Activated naive CD8-positive, alpha-beta T cell treated with anti-CD3 and anti-CD28 coated beads, Interleukin-2, amount 50 U/mL, for 24 hours (primary cell): ENCODE results near the gene PLA2R1.

ENCODE experiments used
- ATAC-seq: fragments of 150-1000 bp; cut with Tn5 transposase; one replicate; pipeline ENCODE4 v1.10.0; 2021
- DNase-seq: peaks from one replicate; pipeline ENCODE4 v3.0.0; 2021
- H3K27ac Mint-ChIP-seq: one replicate; pipeline ENCODE4 v1.8.0; 2021; ENCODE audit warnings: mild to moderate bottlenecking, mixed read lengths
- H3K27me3 Mint-ChIP-seq: one replicate; pipeline ENCODE4 v1.8.0; 2021; ENCODE audit warnings: mixed read lengths
- H3K36me3 Mint-ChIP-seq: one replicate; pipeline ENCODE4 v1.8.0; 2021; ENCODE audit warnings: low read depth, mixed read lengths
- H3K4me1 Mint-ChIP-seq: one replicate; pipeline ENCODE4 v1.8.0; 2021; ENCODE audit warnings: mixed read lengths
- H3K4me3 Mint-ChIP-seq: one replicate; pipeline ENCODE4 v1.8.0; 2021; ENCODE audit warnings: mild to moderate bottlenecking, moderate library complexity, mixed read lengths
- H3K9me3 Mint-ChIP-seq: one replicate; pipeline ENCODE4 v1.8.0; 2021; ENCODE audit warnings: mixed read lengths

Gene PLA2R1

DNA sequence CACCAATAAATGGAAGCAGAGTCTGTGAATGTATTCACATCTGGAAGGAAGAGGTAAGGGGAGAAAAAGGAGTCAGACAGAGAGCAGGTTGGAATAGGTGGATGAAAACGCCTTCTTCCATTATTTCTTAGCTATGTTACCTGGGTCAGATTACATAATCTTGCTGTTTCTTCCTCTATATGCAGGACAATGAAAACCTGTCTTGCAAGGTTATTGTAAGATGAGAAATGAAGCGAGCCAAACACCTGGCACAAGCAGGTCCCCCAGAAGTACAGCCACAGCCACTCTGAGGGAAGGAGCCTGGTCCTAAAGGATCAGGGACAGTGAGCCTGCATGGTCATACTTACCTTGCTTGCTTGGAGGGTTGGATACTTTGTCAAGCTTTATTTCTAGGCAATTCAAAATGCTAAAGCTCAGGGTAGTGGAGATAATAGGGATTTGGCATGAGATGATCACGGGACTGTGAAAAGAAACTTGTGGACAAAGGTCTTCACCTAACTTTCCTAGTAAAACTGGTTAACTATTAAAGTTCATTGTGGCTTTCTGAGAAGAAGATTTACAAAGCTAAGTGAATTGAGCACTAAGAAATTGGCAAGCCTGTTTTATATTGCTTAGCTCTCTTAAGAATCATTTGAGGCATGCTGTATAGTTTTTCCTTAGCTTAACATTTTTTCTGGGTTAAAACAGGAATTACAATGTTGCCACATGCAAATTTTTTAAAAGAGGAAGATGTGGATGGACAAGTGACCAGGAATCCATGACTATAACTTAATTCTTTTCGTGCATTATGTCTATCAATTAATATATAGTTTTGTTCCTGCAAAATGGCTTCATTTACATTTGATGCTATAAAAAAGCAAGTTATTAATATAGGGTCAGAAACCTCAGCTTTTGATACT, 15.7 kb upstream of the PLA2R1 start:
- no peak for DNase-seq
- Mint-ChIP-seq H3K27ac (no peak overlapping the region), H3K4me3 (no peak overlapping the region), H3K9me3 (no peaks in the 10 kb centered on the region), H3K27me3 (no peaks in the 10 kb centered on the region), H3K4me1 (no peaks in the 10 kb centered on the region), H3K36me3 (no peaks in the 10 kb centered on the region)
- ATAC-seq = no peak

DNA sequence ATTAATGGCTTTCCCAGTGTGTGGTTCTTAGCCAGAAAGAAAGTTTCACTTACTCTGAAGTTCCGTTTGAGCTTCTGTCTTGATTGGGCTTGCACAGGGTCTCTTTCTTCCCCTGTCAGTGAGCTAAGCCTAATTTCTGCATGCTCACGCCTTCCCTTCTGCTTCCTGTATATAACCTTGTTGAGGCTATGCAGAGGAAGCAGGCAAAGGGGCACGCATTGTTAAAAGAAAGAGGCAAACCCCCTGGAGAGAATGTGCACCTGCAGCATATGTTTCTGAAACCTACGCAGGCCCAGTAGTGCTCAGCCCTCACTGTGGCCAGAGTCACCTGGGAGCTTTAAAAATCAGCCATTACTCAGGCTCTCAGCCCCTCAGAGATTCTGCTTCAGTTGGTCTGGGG, 14.5 kb upstream of the PLA2R1 start:
- Mint-ChIP-seq H3K36me3 (no peaks in the 10 kb centered on the region), H3K27ac (no peak overlapping the region), H3K4me1 (no peaks in the 10 kb centered on the region), H3K9me3 (no peaks in the 10 kb centered on the region), H3K27me3 (no peaks in the 10 kb centered on the region), H3K4me3 (no peak overlapping the region)
- no peak for DNase-seq
- no peak for ATAC-seq

DNA sequence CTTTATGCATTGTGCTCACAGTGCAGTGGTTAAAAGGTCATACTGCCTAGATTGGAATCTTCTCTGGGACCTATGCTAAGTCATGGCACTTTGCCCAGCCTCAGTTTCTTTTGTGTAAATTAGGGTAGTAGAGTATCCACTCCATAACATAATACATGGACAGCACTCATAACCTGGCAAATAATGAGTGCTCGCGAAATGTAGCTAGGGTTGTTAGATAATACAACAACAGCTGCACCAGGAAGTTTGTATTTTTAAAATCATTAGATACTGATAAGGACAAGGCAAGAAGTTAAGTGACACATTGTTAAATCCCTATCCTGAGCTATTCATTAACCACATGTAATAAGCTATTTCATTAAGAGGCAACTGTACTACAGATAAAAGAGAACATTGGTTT, 13.8 kb upstream of the PLA2R1 start:
- Mint-ChIP-seq H3K4me1 (no peaks in the 10 kb centered on the region), H3K27me3 (no peaks in the 10 kb centered on the region), H3K4me3 (no peak overlapping the region), H3K36me3 (no peaks in the 10 kb centered on the region), H3K27ac (no peak overlapping the region), H3K9me3 (no peaks in the 10 kb centered on the region)
- ATAC-seq (no peak), DNase-seq (no peak)

DNA sequence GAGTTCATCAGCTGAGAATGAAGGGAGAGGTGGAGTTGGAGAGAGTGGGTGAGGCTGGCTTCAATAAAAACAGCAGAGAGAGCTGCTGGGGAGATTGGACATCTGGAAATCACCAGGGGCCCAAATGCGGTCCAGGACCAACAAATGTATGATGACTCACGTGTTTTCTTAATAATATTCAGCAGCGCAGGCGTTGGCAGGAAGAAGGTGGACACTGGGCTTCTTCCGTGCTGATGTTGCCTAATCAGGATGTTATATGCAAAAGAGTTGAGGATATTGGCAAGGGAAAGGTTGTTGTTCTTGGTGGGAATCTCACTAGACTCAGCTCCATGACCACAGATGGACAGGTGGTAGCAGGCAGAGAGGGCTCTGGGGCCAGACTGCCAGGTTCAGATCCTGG, 12.8 kb upstream of the PLA2R1 start:
- no peaks in the 10 kb centered on the region for H3K9me3 Mint-ChIP-seq
- no peaks in the 10 kb centered on the region for H3K36me3 Mint-ChIP-seq
- ATAC-seq (no peak), DNase-seq (no peak)
- H3K4me3 Mint-ChIP-seq = no peak overlapping the region
- H3K27ac Mint-ChIP-seq = no peak overlapping the region
- no peaks in the 10 kb centered on the region for H3K4me1 Mint-ChIP-seq
- peaks cover 5% of the 10 kb centered on the region for H3K27me3 Mint-ChIP-seq

GRCh38 chr2:160073284-160073888, 11.0 kb upstream of the PLA2R1 start:
- no peaks in the 10 kb centered on the region for H3K4me1 Mint-ChIP-seq
- H3K27me3 Mint-ChIP-seq = peaks cover 5% of the 10 kb centered on the region
- peaks cover 5% of the 10 kb centered on the region for H3K9me3 Mint-ChIP-seq
- no peaks in the 10 kb centered on the region for H3K36me3 Mint-ChIP-seq
- no peak overlapping the region for H3K27ac Mint-ChIP-seq
- H3K4me3 Mint-ChIP-seq = no peak overlapping the region
- ATAC-seq (no peak), DNase-seq (no peak)

DNA sequence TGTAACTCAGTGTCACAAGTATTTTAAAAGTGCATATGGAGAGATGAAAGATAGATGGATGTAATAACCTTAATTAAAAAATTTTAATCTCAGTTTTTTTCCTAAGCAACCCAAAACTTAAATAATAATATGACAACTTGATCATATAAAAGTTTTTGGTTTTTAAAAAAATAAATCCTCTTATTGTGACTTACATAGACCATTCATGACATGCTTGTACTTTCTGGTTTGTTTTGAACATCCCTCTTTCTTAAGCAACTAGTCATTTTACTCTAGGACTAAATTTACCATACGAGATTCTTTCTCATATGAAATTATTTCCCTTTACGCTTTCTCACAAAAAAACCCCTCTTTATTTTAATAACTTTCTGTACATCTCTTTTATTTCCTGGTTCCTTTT, 6.5 kb upstream of the PLA2R1 start:
- Mint-ChIP-seq H3K27ac (no peak overlapping the region), H3K4me3 (no peak overlapping the region), H3K36me3 (no peaks in the 10 kb centered on the region), H3K4me1 (no peaks in the 10 kb centered on the region), H3K27me3 (peaks cover 12% of the 10 kb centered on the region), H3K9me3 (peaks cover 6% of the 10 kb centered on the region)
- ATAC-seq (no peak), DNase-seq (no peak)

DNA sequence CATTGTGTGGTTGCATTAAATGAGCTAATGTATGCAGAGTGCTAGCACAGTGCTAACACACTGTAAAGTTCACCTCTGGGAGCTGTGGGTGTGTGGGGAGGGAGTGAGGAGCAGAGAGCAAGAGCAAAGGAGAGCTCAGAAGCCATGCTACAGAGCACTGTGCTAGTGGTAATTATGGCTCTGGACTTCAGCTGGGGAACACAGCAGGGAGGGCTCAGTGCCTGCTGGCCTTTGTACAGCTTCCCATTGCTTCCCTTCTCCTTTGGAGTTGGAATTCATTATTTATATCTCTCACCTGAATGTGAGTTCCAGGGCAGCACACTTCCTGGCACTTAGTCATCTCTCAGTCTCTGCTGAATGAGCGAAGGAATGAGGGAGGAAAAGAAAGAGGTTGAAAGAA, 2.5 kb upstream of the PLA2R1 start:
- H3K4me3 Mint-ChIP-seq = no peak overlapping the region

DNA sequence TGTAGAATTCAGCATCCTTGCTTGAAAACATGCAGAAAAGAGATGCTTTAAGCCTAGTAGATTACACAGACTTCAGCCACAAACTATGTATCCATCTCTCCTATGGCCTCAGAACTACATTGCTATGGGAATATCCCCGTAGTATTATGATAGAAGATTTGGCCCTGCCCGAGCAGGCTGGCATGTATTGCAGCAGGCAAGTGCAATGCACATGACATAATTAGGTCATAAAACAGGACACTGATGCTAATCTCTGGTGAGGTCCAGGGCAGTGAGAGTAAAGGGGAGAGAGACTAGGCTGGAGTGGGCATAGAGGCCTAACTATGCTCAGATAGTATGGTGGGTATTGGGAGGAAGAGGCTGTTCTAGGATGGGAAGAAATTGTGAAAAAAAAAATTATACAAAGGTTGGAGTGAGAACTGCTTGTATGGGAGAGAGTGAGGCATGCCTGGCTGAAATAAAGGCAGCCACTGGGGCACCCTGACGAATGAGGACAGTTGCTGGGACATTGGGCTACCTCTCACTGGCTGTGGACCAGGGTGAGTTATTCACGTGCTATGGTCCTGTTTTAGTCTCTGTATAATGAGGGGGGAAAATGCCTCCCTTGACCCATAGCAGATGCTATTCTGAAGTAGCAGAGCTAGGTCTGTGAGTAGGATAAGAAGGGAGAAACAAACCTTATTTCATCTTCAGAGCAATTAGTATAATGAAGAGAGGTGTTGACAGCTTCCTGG, 1.6 kb upstream of the PLA2R1 start:
- H3K27me3 Mint-ChIP-seq = peaks cover 50% of the 10 kb centered on the region
- no peak overlapping the region for H3K4me3 Mint-ChIP-seq
- peaks cover 6% of the 10 kb centered on the region for H3K9me3 Mint-ChIP-seq
- H3K27ac Mint-ChIP-seq = no peak overlapping the region
- DNase-seq = no peak
- peaks cover 7% of the 10 kb centered on the region for H3K4me1 Mint-ChIP-seq
- ATAC-seq = no peak
- H3K36me3 Mint-ChIP-seq = no peaks in the 10 kb centered on the region

More for the DNA sequence above, 2.5 kb upstream of the PLA2R1 start:
- no peak for DNase-seq
- Mint-ChIP-seq H3K27ac (no peak overlapping the region), H3K36me3 (no peaks in the 10 kb centered on the region), H3K27me3 (peaks cover 42% of the 10 kb centered on the region), H3K4me1 (peaks cover 7% of the 10 kb centered on the region), H3K9me3 (peaks cover 6% of the 10 kb centered on the region)
- no peak for ATAC-seq

- H3K27ac Mint-ChIP-seq = no peak overlapping the region
- peak overlapping the region; percentile 27 for H3K4me3 Mint-ChIP-seq
- H3K4me1 Mint-ChIP-seq = peaks cover 7% of the 10 kb centered on the region
- peaks cover 52% of the 10 kb centered on the region for H3K27me3 Mint-ChIP-seq
- DNase-seq (no peak), ATAC-seq (no peak)
- H3K9me3 Mint-ChIP-seq = no peaks in the 10 kb centered on the region
- no peaks in the 10 kb centered on the region for H3K36me3 Mint-ChIP-seq
These were observed 856 bp upstream of the PLA2R1 start for GRCh38 chr2:160063271-160063670.

DNA sequence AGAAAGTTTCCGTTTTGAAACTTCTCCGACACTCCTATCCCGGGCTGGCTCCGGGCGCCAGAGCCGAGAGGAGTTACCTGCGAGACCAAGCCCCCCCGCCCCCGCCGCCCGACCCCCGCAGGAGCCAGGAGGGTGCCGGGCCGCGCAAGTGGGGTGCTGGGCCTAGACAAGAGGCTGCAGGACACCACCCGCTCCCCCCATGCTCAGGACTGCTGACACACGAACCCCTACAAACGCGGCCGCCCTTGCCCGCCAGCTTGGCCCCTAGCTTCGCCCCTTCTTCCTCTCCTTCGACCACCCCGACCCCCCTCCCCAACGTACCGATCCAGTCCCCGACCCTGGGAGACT, 497 bp downstream of the PLA2R1 start:
- no peak for ATAC-seq
- H3K27ac Mint-ChIP-seq = no peak overlapping the region

DNA sequence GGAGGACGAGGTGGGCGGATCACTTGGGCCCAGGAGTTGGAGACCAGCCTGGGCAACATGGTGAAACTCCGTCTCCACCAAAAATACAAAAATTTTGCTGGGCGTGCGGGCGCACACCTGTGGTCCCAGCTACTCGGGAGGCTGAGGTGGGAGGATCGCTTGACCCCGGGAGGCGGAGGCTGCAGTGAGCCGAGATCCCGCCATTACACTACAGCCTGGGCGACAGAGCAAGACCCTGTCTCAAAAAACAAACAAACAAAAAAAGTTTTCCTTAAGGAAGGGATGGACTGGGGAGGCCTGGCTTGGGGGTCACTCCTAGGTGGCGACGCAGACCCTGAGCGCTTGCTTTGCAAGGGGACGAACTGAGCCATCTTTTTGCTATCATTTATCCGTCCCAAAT, 882 bp downstream of the PLA2R1 start:
- Mint-ChIP-seq H3K4me1 (peaks cover 7% of the 10 kb centered on the region), H3K9me3 (no peaks in the 10 kb centered on the region), H3K27me3 (peaks cover 57% of the 10 kb centered on the region), H3K27ac (no peak overlapping the region), H3K4me3 (no peak overlapping the region), H3K36me3 (no peaks in the 10 kb centered on the region)
- ATAC-seq (no peak), DNase-seq (no peak)

More for the DNA sequence above, 497 bp downstream of the PLA2R1 start:
- no peak overlapping the region for H3K4me3 Mint-ChIP-seq
- peaks cover 55% of the 10 kb centered on the region for H3K27me3 Mint-ChIP-seq
- no peak for DNase-seq
- H3K9me3 Mint-ChIP-seq = no peaks in the 10 kb centered on the region
- no peaks in the 10 kb centered on the region for H3K36me3 Mint-ChIP-seq
- H3K4me1 Mint-ChIP-seq = peaks cover 7% of the 10 kb centered on the region

DNA sequence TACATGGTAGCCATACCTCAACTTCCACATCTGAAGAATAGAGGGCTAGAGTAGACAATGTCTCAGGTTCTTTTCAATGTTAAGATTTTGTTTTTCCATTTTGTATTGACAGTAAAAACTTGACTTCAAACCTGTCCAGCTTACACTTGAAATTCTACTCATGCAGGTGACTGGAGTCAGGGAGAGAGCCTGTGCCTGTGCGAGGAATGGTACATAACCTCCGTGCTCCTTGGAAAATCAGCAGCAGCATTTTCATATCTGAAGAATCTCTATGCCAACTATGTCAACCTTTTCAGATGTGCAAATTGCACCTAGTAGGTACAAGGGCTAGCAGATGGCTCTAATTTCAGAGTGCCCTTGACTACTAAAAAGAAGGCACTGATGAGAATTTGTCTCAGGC, 2.1 kb downstream of the PLA2R1 start:
- H3K27me3 Mint-ChIP-seq = peaks cover 57% of the 10 kb centered on the region
- no peak for DNase-seq
- H3K36me3 Mint-ChIP-seq = no peaks in the 10 kb centered on the region
- H3K4me3 Mint-ChIP-seq = no peak overlapping the region
- no peak overlapping the region for H3K27ac Mint-ChIP-seq
- H3K4me1 Mint-ChIP-seq = peaks cover 7% of the 10 kb centered on the region
- no peak for ATAC-seq
- no peaks in the 10 kb centered on the region for H3K9me3 Mint-ChIP-seq

DNA sequence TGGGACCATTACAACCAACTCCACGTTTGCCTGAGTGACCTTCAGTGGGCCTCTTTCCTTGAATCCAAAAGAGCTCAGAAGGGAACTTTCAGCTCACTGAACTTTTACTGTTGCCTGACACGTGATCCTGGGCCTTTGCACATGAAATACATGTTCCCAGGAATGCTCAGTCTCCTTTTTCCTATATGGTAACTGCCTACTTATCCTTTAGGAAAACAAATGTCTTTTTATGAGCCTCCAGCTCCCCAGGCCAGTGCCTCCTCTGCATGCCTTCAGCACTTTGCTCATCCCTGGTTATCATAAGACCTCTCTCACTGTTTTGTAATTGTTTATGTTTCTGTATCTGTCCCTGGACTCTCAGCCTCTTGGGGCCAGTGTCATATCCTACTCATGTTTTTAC, 5.1 kb downstream of the PLA2R1 start:
- no peak for ATAC-seq
- Mint-ChIP-seq H3K36me3 (no peaks in the 10 kb centered on the region), H3K4me1 (no peaks in the 10 kb centered on the region)

GRCh38 chr2:160055726-160056108, 6.7 kb downstream of the PLA2R1 start:
- no peaks in the 10 kb centered on the region for H3K9me3 Mint-ChIP-seq
- no peaks in the 10 kb centered on the region for H3K36me3 Mint-ChIP-seq
- H3K27me3 Mint-ChIP-seq = peaks cover 30% of the 10 kb centered on the region
- H3K27ac Mint-ChIP-seq = no peak overlapping the region
- ATAC-seq (no peak), DNase-seq (no peak)
- no peak overlapping the region for H3K4me3 Mint-ChIP-seq
- no peaks in the 10 kb centered on the region for H3K4me1 Mint-ChIP-seq

More for the DNA sequence above, 5.1 kb downstream of the PLA2R1 start:
- DNase-seq = no peak
- Mint-ChIP-seq H3K27ac (no peak overlapping the region), H3K4me3 (no peak overlapping the region), H3K9me3 (no peaks in the 10 kb centered on the region), H3K27me3 (peaks cover 38% of the 10 kb centered on the region)
